Heart right ventricle (tissue), 16 donors: ENCODE data around the gene KCNK10. TPM values are rescaled to one million over a fixed set of nuclear protein-coding genes. Genes with fewer than 3 reads are reported as not detected.

Source experiments
- ATAC-seq, 8 donors: fragments of 200-7000 bp; cut with Tn5 transposase; one replicate each; pipeline ENCODE4 v1.9.1; 2020; ENCODE audit warnings: mild to moderate bottlenecking in 8 of 8, moderate library complexity in 8 of 8, moderate number of reproducible peaks in 1 of 8
- DNase-seq, 2 donors: peaks; one replicate each; pipeline ENCODE4 v3.0.0-alpha.2; 2020
- H3K27ac ChIP-seq, 10 donors: fragments of 200-600 bp; sonication (generic) in 2 of 10; one replicate each; pipeline versions ENCODE4 v1.5.0 to v1.8.0; 2020 to 2022; ENCODE audit warnings: mild to moderate bottlenecking in 3 of 10
- H3K27me3 ChIP-seq, 7 donors: fragments of 200-600 bp; one replicate each; pipeline ENCODE4 v1.8.0; 2021 to 2022; ENCODE audit warnings: mild to moderate bottlenecking in 2 of 7
- H3K36me3 ChIP-seq, 9 donors: fragments of 200-600 bp; sonication (generic) in 1 of 9; one replicate each; pipeline versions ENCODE4 v1.5.0 to v1.8.0; 2020 to 2022; ENCODE audit warnings: mild to moderate bottlenecking in 2 of 9
- H3K4me1 ChIP-seq, 9 donors: fragments of 200-600 bp; sonication (generic) in 1 of 9; one replicate each; pipeline versions ENCODE4 v1.5.0 to v1.8.0; 2020 to 2022; ENCODE audit warnings: mild to moderate bottlenecking in 4 of 9
- H3K4me3 ChIP-seq, 10 donors: fragments of 200-600 bp; sonication (generic) in 2 of 10; one replicate each; pipeline versions ENCODE4 v1.5.0 to v1.8.0; 2020 to 2022; ENCODE audit warnings: mild to moderate bottlenecking in 7 of 10, moderate library complexity in 2 of 10
- H3K9me3 ChIP-seq, 11 donors: fragments of 200-600 bp in 10 of 11; sonication (generic) in 2 of 11; one replicate each; pipeline versions ENCODE4 v1.5.0 to v1.8.0; 2013 to 2022; ENCODE audit warnings: mild to moderate bottlenecking in 2 of 11, control low read depth in 1 of 11, moderate library complexity in 1 of 11
- CTCF ChIP-seq, 9 donors: fragments of 200-600 bp; sonication (generic) in 2 of 9; IDR thresholded peaks; one replicate each; pipeline versions ENCODE4 v1.5.0 to v1.8.0; 2021 to 2022; ENCODE audit warnings: antibody characterized with exemption in 9 of 9, mild to moderate bottlenecking in 5 of 9, moderate library complexity in 1 of 9
- WGBS, 2 donors: extraction: QIAGEN DNeasy Blood & Tissue Kit; methylation state at CpG; one replicate each; pipeline ENCODE4 v1.1.7; 2013; ENCODE audit warnings: inconsistent platforms in 1 of 2; 5-methylcytosine and 5-hydroxymethylcytosine counted together
- intact Hi-C, 10 donors: fragments of 100-400 bp; cut with DNase I; formaldehyde crosslinking; loops; one replicate each; pipeline versions ENCODE4 v1.11.1 to v1.14.2; 2022
- polyA plus RNA-seq, 2 donors: library from polyadenylated mRNA; stranded (reverse); fragments of 200-250 nt; gene quantifications; one replicate each; pipeline ENCODE4 v1.2.3, GENCODE V29; 2013
- total RNA-seq, 10 donors: library from RNA; stranded (reverse); fragmentation: NEBNext Ultra II Directional in 3 of 10; extraction: Animal tissue kit (Norgen Biotek cat#: 25700) in 3 of 10; gene quantifications; one replicate each; pipeline versions ENCODE4 v1.2.1 to v1.2.4, GENCODE V29; 2021 to 2023
- donor health status: Arrhythmogenic right ventricular cardiomyopathy.
- donor health status: ischemic (EF 13 %, LVEDD 7.1; RV severe dilation, severe dysfunction).
- donor health status: healthy with polysubstance abuse.
- donor health status: DM: no; HTN: yes; CAD: no.
- donor health status: DM: no; HTN: no; CAD: no.
- donor health status: ischemic (EF 25% LVEDD 6.9; RV normal size, moderate dysfunction).
- donor health status: ischemic (EF 25% LVEDD 5.7; RV mildly dilated, moderate dysfunction).
- donor health status: healthy.
- donor health status: DM: yes; HTN: yes; CAD: no.
- donor health status: Ischemic cardiomyopathy.
- donor health status: ischemic (EF 35%, LVEDD 5.7; RV mildly dilated, moderate dysfunction).
- donor health status: nonischemic (EF 11% LVEDD 7.7; RV severe dilation, severe dysfunction).
- donor health status: DM: yes; HTN: yes; CAD: no.
- donor health status: PGD.
- donor health status: ischemic (EF 29% LVEDD 5.4; RV normal size, mild dysfunction).
- donor health status: nonischemic (EF 23%, LVEDD 6.1; RV moderate dilation, normal function).

KCNK10 gene
- total and polyA plus RNA-seq, 12 donors, result 0.01 to 0.21 (median 0.11) TPM; not detected in 9

- 53 to 70% methylated on average over 6 of the region's 6 CpGs for WGBS, 2 donors
- Histone ChIP-seq H3K4me1 (peaks cover 0 to 27% (median 12%) of the 10 kb centered on the region in 9 donors), H3K27me3 (peaks cover 6 to 98% (median 93%) of the 10 kb centered on the region in 7 donors), H3K4me3 (no peak overlapping the region), H3K27ac (no peak overlapping the region), H3K9me3 (peaks cover 0 to 10% (median 0%) of the 10 kb centered on the region in 11 donors), H3K36me3 (no peaks in the 10 kb centered on the region)
- intact Hi-C loops, result no loop called here
- ATAC-seq (no peak), DNase-seq (no peak)
- no peak for TF ChIP-seq CTCF (IDR thresholded peaks at IDR 0.05)
Observed at GRCh38 chr14:88324930-88325329, 1.9 kb upstream of the KCNK10 start.

GRCh38 chr14:88324491-88324890 is 1.4 kb upstream of the KCNK10 start:
- intact Hi-C loops, result no loop called here
- WGBS, 2 donors, result 48 to 55% methylated on average over 4 of the region's 4 CpGs
- no peaks in the 10 kb centered on the region for H3K36me3 ChIP-seq
- TF ChIP-seq CTCF (IDR thresholded peaks at IDR 0.05), result no peak
- ATAC-seq, result no peak
- H3K4me1 ChIP-seq, result peaks cover 0 to 27% (median 12%) of the 10 kb centered on the region in 9 donors
- DNase-seq, result no peak
- H3K4me3 ChIP-seq, result peak overlapping the region in 1 of 10 donors; percentile 30
- peaks cover 0 to 10% (median 0%) of the 10 kb centered on the region in 11 donors for H3K9me3 ChIP-seq
- peaks cover 6 to 99% (median 93%) of the 10 kb centered on the region in 7 donors for H3K27me3 ChIP-seq
- H3K27ac ChIP-seq, result no peak overlapping the region

DNA sequence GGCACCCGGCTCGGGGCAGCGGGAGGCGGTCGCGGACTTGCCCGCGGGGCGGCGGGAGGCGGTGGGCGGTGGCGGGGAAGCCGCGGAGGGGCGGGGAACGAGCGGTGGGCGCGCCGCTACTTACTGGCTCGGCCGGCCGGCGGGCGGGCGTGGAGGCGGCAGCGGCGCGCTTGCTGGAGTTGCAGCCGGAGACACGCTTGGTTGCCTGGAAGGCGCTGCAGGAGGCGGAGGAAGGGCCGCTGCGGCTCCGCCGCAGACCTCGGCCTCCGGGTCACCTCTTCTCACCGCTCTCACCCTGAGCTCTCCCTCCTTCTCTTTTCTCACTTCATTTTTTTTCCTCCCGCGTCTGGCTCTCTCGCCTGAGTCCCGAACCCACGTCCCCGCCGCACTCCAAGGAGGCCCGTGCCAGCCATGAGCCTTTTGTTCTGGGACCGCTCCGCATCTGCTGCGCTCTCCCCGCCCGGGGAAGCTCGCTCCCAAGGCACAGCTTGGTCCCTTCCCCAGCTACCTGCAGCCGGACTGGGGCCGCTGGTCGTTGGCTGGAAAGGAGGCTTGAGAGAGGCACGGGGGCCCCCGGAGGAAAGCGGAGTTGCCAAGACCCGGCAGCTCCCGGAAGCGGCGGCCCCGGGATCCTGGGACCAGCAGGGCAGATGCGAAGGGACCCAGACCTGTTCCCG is 592 bp upstream of the KCNK10 start:
- Histone ChIP-seq H3K4me3 (peak overlapping the region; percentile 18 to 46 (median 36)), H3K9me3 (peaks cover 0 to 8% (median 0%) of the 10 kb centered on the region in 11 donors), H3K4me1 (peaks cover 0 to 27% (median 12%) of the 10 kb centered on the region in 9 donors), H3K36me3 (no peaks in the 10 kb centered on the region), H3K27me3 (peaks cover 6 to 99% (median 89%) of the 10 kb centered on the region in 7 donors), H3K27ac (no peak overlapping the region)
- peak in 1 of 2 donors; percentile 11 for DNase-seq
- TF ChIP-seq CTCF (IDR thresholded peaks at IDR 0.05), result no peak
- intact Hi-C loops, result no loop called here
- 1% methylated on average over 67 to 69 of the region's 69 CpGs for WGBS, 2 donors
- peak in 1 of 8 donors; percentile 28 for ATAC-seq

DNA sequence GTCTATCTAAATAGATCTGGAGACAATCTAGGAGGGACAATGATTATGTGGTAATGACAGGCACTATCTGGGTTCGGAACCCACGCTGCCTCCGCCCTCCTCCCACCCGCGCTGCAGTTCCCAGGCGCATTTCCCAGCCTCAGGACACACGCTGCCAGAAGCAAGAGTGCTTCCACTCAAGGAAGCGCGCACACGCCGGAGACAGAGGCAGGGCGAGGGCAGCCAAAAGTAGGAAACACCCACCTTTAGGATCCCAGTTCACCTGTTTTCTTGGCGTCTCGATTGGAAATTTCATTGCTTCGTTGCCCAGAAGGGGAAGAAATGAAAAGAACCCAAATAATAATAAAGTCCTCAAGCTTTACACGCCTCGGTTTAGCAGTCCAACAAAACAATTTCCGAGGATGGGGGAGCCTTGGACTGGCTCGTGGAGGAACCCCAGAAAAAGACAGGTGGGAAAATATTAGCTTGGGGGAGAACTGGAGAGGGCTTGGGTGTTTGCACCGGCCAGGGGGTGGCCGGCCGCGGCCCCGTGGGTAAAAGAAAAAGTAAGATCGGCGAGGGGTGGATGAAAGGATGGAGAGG is 474 bp downstream of the KCNK10 start:
- WGBS, 2 donors, result 2% methylated on average over 26 of the region's 26 CpGs
- Histone ChIP-seq H3K36me3 (no peaks in the 10 kb centered on the region), H3K27me3 (peaks cover 6 to 98% (median 82%) of the 10 kb centered on the region in 7 donors), H3K4me1 (peaks cover 0 to 27% (median 12%) of the 10 kb centered on the region in 9 donors), H3K27ac (no peak overlapping the region), H3K9me3 (no peaks in the 10 kb centered on the region), H3K4me3 (peak overlapping the region in 9 of 10 donors; percentile 30 to 46 (median 39))
- DNase-seq, result no peak
- intact Hi-C loops, result no loop called here
- TF ChIP-seq CTCF (IDR thresholded peaks at IDR 0.05), result no peak
- ATAC-seq, result no peak
